B cell (primary cell): ENCODE results near the gene KRTAP21-2. TPM values are rescaled to one million over a fixed set of nuclear protein-coding genes. Genes with fewer than 3 reads are reported as not detected.

Experiments used
- ATAC-seq: fragments of 200-7000 bp; cut with Tn5 transposase; one replicate; pipeline ENCODE4 v1.10.0; 2021; ENCODE audit warnings: low read depth, mild to moderate bottlenecking, moderate number of reproducible peaks, moderate library complexity
- CTCF ChIA-PET: fragments of 350-600 bp; sonication (Branson Sonifier 250); formaldehyde crosslinking; loops from one replicate; lab custom pipeline; 2021; ENCODE audit warnings: antibody characterized with exemption, inconsistent platforms; lab: Charles Lee
- POLR2A ChIA-PET: fragments of 350-600 bp; sonication (Branson Sonifier 250); formaldehyde crosslinking; loops from one replicate; lab custom pipeline; 2021; ENCODE audit warnings: antibody characterized with exemption; lab: Charles Lee
- DNase-seq: peaks from one replicate; pipeline ENCODE4 v3.0.0; 2013
- H2AFZ ChIP-seq: 2 replicates; pipeline ENCODE4 v1.6.1; 2012; ENCODE audit warnings: mild to moderate bottlenecking, low read depth, low read length; ENCODE audit not compliant: insufficient read depth, poor library complexity, severe bottlenecking
- H3K27ac ChIP-seq, 2 donors: 1 replicate in 1 of 2; 2 replicates in 1 of 2; pipeline ENCODE4 v1.5.1; 2012 to 2013; ENCODE audit warnings: low read length in 2 of 2, mild to moderate bottlenecking in 2 of 2, moderate library complexity in 1 of 2
- H3K27me3 ChIP-seq, 4 experiments: fragments of 200-600 bp in 1 of 4; sonication (generic) in 1 of 4; replicated peaks in 1 of 4; 1 replicate in 2 of 4; 2 replicates in 2 of 4; pipeline versions ENCODE4 v1.6.1 to v1.7.0; 2013 to 2016; ENCODE audit warnings: low read length in 3 of 4, mild to moderate bottlenecking in 2 of 4, mixed read lengths in 1 of 4, moderate library complexity in 1 of 4; ENCODE audit not compliant: insufficient read depth in 4 of 4, control insufficient read depth in 3 of 4; ENCODE audit errors: control extremely low read depth in 1 of 4
- H3K36me3 ChIP-seq, 2 experiments: replicated peaks in 1 of 2; 1 replicate in 1 of 2; 2 replicates in 1 of 2; pipeline versions ENCODE4 v1.6.1 to v1.7.1; 2013; ENCODE audit warnings: low read length in 1 of 2; ENCODE audit not compliant: insufficient read depth in 2 of 2, control insufficient read depth in 1 of 2; ENCODE audit errors: control extremely low read depth in 1 of 2, extremely low read depth in 1 of 2
- H3K4me1 ChIP-seq, 2 donors: fragments of 200-600 bp in 1 of 2; sonication (generic) in 1 of 2; 1 replicate in 1 of 2; 2 replicates in 1 of 2; pipeline versions ENCODE4 v1.5.1 to v1.6.1; 2013 to 2017; ENCODE audit warnings: low read length in 2 of 2; ENCODE audit not compliant: control insufficient read depth in 2 of 2, insufficient read depth in 2 of 2
- H3K4me2 ChIP-seq: replicated peaks from 2 replicates; pipeline ENCODE3; 2012; ENCODE audit warnings: mild to moderate bottlenecking, low read depth, low read length; ENCODE audit not compliant: poor library complexity, severe bottlenecking
- H3K4me3 ChIP-seq, 5 experiments: fragments of 200-600 bp in 1 of 5; sonication (generic) in 1 of 5; 1 replicate in 3 of 5; 2 replicates in 2 of 5; pipeline versions ENCODE4 v1.5.1 to v1.7.0; 2011 to 2016; ENCODE audit warnings: low read length in 4 of 5, mild to moderate bottlenecking in 4 of 5, low read depth in 2 of 5, control low read depth in 1 of 5, moderate library complexity in 1 of 5; ENCODE audit not compliant: insufficient read depth in 1 of 5; ENCODE audit errors: control extremely low read depth in 1 of 5, extremely low read depth in 1 of 5
- H3K79me2 ChIP-seq: fragments of 200-600 bp; sonication (generic); one replicate; pipeline ENCODE4 v1.6.0; 2016; ENCODE audit warnings: low read length; ENCODE audit not compliant: control insufficient read depth, insufficient read depth
- H3K9ac ChIP-seq: fragments of 200-600 bp; sonication (generic); 2 replicates; pipeline ENCODE4 v1.6.1; 2017; ENCODE audit warnings: mild to moderate bottlenecking, low read length, moderate library complexity
- H3K9me3 ChIP-seq, 3 donors: one replicate each; pipeline versions ENCODE4 v1.6.1 to v1.7.1; 2013; ENCODE audit warnings: low read length in 2 of 3; ENCODE audit not compliant: control insufficient read depth in 2 of 3, insufficient read depth in 1 of 3; ENCODE audit errors: control extremely low read depth in 1 of 3
- H4K20me1 ChIP-seq: 2 replicates; pipeline ENCODE4 v1.6.0; 2012; ENCODE audit warnings: mild to moderate bottlenecking, low read length; ENCODE audit not compliant: insufficient read depth, control insufficient read depth, poor library complexity, severe bottlenecking
- H3K27ac Mint-ChIP-seq: one replicate; pipeline ENCODE4 v1.8.0; 2021; ENCODE audit warnings: mixed read lengths
- H3K27me3 Mint-ChIP-seq: one replicate; pipeline ENCODE4 v1.8.0; 2021; ENCODE audit warnings: mixed read lengths
- H3K4me1 Mint-ChIP-seq: one replicate; pipeline ENCODE4 v1.8.0; 2021; ENCODE audit warnings: mixed read lengths
- H3K4me3 Mint-ChIP-seq: one replicate; pipeline ENCODE4 v1.8.0; 2021; ENCODE audit warnings: mixed read lengths
- H3K9me3 Mint-ChIP-seq: one replicate; pipeline ENCODE4 v1.8.0; 2022; ENCODE audit warnings: mixed read lengths; ENCODE audit not compliant: insufficient read depth
- EZH2 ChIP-seq: IDR thresholded peaks from 2 replicates; pipeline ENCODE4 v1.6.1; 2012; ENCODE audit warnings: borderline replicate concordance, low read depth, mild to moderate bottlenecking, moderate library complexity, low read length; ENCODE audit not compliant: insufficient read depth, poor library complexity, severe bottlenecking
- WGBS: methylation state at CpG from one replicate; pipeline ENCODE4 v1.1.5; 2013; ENCODE audit warnings: missing lambda C conversion rate; ENCODE audit not compliant: insufficient coverage; 5-methylcytosine and 5-hydroxymethylcytosine counted together
- intact Hi-C: fragments of 100-400 bp; cut with micrococcal nuclease; formaldehyde crosslinking; loops from one replicate; pipeline ENCODE4 v1.10.0; 2022
- polyA minus RNA-seq: library from RNA; depleted of rRNA, polyadenylated mRNA; stranded (reverse); fragments of >200 nt; gene quantifications from 2 replicates; pipeline ENCODE4 v1.2.3, GENCODE V29; 2012
- polyA plus RNA-seq: library from polyadenylated mRNA; depleted of rRNA; stranded (reverse); fragments of >200 nt; gene quantifications from 2 replicates; pipeline ENCODE4 v1.2.3, GENCODE V29; 2012
- total RNA-seq, 2 donors: library from RNA; stranded (reverse); fragments of 120-200 nt in 1 of 2; gene quantifications; 1 replicate in 1 of 2; 2 replicates in 1 of 2; pipeline versions ENCODE4 v1.2.3 to v1.2.4, GENCODE V29; 2013 to 2022
- TF ChIP-seq, protein P1 (sequence below): fragments of 200-600 bp; IDR thresholded peaks from one replicate; pipeline ENCODE4 v1.8.0; 2022; ENCODE audit warnings: antibody characterized with exemption, mild to moderate bottlenecking

The KRTAP21-2 gene
- total RNA-seq: not detected in 2 replicates
- not detected for total RNA-seq (2013)
- not detected in 2 replicates for polyA plus RNA-seq
- not detected in 2 replicates for polyA minus RNA-seq

GRCh38 chr21:30747159-30747558, at the start of gene KRTAP21-2:
KRTAP21-2 (minus strand) TSS chr21:30747259; CDS start chr21:30747202, 57 bp downstream.
- ChIA-PET CTCF (no interaction called here), POLR2A (no interaction called here)
- Histone ChIP-seq H3K27me3 (no peaks in the 10 kb centered on the region), H3K9ac (no peak within 1 kb of the TSS), H3K36me3 (no peaks in the 10 kb centered on the region), H3K79me2 (no peaks in the 10 kb centered on the region), H3K4me2 (no peak within 1 kb of the TSS), H4K20me1 (no peaks in the 10 kb centered on the region), H3K27ac (no peak within 1 kb of the TSS), H2AFZ (no peak within 1 kb of the TSS), H3K4me3 (no peak within 1 kb of the TSS), H3K4me1 (no peaks in the 10 kb centered on the region), H3K9me3 (peaks cover 0 to 3% (median 0%) of the 10 kb centered on the region in 3 donors)
- TF ChIP-seq, protein P1, sequence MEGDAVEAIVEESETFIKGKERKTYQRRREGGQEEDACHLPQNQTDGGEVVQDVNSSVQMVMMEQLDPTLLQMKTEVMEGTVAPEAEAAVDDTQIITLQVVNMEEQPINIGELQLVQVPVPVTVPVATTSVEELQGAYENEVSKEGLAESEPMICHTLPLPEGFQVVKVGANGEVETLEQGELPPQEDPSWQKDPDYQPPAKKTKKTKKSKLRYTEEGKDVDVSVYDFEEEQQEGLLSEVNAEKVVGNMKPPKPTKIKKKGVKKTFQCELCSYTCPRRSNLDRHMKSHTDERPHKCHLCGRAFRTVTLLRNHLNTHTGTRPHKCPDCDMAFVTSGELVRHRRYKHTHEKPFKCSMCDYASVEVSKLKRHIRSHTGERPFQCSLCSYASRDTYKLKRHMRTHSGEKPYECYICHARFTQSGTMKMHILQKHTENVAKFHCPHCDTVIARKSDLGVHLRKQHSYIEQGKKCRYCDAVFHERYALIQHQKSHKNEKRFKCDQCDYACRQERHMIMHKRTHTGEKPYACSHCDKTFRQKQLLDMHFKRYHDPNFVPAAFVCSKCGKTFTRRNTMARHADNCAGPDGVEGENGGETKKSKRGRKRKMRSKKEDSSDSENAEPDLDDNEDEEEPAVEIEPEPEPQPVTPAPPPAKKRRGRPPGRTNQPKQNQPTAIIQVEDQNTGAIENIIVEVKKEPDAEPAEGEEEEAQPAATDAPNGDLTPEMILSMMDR: no peak
- no peak for TF ChIP-seq EZH2
- Mint-ChIP-seq H3K9me3 (peaks cover 8% of the 10 kb centered on the region), H3K4me1 (no peaks in the 10 kb centered on the region), H3K27ac (no peak within 1 kb of the TSS), H3K27me3 (no peaks in the 10 kb centered on the region), H3K4me3 (no peak within 1 kb of the TSS)
- intact Hi-C loops: no loop called here
- ATAC-seq: no peak
- no peak for DNase-seq

DNA sequence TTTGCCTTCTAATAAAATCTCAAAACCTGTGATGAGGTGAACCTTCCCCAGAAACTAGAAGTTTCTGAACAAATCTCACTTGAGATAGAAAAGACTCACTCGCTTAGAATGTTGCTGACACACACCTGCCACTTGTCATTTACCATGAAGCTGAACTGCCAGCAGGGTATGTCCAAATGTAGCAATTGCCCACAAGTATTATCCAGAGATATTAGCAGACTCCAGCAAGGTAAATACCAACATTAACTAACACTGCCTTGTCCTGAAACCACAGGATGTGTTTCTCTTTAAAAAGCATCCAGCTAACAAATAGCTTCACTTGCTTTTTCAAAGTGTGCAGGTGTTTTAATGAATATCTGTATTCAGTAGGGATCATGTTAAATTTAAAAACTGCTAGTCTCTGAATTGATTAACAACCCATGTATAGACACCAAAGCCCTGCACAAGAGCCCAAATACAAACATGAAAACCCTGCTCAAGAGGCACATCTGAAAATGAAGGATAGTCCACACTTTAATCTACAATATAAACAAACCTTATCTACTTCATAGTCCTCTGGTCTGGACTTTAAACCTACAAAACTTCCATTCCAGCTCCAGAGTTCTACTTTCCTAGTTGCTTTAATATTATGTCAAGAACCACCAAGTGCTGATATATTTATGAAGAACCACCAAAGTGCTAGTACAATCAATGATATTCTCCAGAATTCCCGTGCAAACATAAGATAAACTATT, 46.7 kb upstream of the KRTAP21-2 start:
- no peaks in the 10 kb centered on the region for H3K36me3 ChIP-seq
- DNase-seq (no peak), ATAC-seq (no peak)
- ChIA-PET CTCF (no interaction called here), POLR2A (no interaction called here)
- no peaks in the 10 kb centered on the region for H3K4me1 ChIP-seq
- TF ChIP-seq EZH2: no peak
- TF ChIP-seq, protein P1: no peak
- no peaks in the 10 kb centered on the region for H3K79me2 ChIP-seq
- no peaks in the 10 kb centered on the region for H4K20me1 ChIP-seq
- no peaks in the 10 kb centered on the region for H3K4me1 Mint-ChIP-seq
- peaks cover 2% of the 10 kb centered on the region for H3K9me3 Mint-ChIP-seq
- no peaks in the 10 kb centered on the region for H3K27me3 ChIP-seq
- no peak overlapping the region for H2AFZ ChIP-seq
- no peak overlapping the region for H3K9ac ChIP-seq
- no peak overlapping the region for H3K27ac Mint-ChIP-seq
- no peak overlapping the region for H3K4me2 ChIP-seq
- H3K27ac ChIP-seq: no peak overlapping the region
- no peaks in the 10 kb centered on the region for H3K27me3 Mint-ChIP-seq
- H3K9me3 ChIP-seq: no peaks in the 10 kb centered on the region
- intact Hi-C loops: no loop called here
- no peak overlapping the region for H3K4me3 ChIP-seq
- no peak overlapping the region for H3K4me3 Mint-ChIP-seq
- WGBS: 100% methylated on average over 1 of the region's 2 CpGs
